8988T (cell line): ENCODE measurements around the gene TCF7.

ENCODE experiments used
- DNase-seq: peaks from one replicate; pipeline ENCODE4 v3.0.0; 2011

TCF7 gene

GRCh38 chr5:134091626-134092121 is 22.8 kb upstream of the TCF7 start:
- no peak for DNase-seq

DNA sequence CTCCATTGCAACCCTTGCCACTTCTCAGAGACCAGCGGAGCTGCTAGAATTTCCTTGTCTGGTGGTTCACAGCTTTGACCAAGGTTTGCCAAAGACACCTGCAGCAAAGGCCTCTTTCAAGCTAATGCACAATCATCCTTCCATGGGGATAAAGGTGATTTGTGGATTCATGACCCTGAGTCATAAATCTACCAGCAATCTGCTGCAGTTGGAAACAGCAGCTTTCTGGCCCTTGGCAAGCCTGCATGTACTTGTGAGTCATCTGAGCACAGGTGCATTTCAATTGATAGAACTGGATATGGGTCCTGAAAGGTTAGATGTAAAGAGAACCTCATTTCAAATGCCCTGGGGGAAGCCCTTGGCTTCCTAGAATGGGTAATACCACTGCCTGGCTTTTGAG is 21.6 kb upstream of the TCF7 start:
- no peak for DNase-seq

GRCh38 chr5:134093351-134093750 is 21.1 kb upstream of the TCF7 start:
- DNase-seq, result no peak

- DNase-seq, result no peak
These were observed 19.2 kb upstream of the TCF7 start for GRCh38 chr5:134095293-134095692.

- DNase-seq, result no peak
These were observed 18.4 kb upstream of the TCF7 start for GRCh38 chr5:134095887-134096589.

DNA sequence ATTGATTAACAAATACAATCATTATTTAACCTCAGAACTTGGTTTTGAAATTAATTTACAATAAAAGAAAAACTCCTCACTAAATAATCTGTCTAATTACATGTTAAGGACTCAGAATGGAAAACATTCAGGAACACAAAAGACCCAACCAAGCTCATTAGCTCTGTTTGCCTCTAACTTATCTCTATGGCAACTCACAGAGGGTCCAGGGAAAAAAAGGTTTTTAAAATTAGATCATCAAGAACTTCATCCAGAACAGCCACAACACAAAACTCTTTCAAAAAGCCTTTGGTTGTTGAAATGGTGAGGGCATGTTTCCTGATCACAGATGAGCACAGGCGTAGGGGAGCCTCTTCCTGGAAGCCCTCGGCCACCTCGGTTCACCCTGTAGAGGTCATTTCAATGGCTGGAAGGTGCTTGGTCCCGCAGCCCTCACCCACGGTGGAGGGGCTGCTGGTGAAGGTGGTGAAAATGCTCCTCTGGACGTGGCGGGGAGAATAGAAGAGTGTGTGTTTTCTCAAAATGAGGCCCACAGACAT is 17.2 kb upstream of the TCF7 start:
- DNase-seq, result no peak

DNA sequence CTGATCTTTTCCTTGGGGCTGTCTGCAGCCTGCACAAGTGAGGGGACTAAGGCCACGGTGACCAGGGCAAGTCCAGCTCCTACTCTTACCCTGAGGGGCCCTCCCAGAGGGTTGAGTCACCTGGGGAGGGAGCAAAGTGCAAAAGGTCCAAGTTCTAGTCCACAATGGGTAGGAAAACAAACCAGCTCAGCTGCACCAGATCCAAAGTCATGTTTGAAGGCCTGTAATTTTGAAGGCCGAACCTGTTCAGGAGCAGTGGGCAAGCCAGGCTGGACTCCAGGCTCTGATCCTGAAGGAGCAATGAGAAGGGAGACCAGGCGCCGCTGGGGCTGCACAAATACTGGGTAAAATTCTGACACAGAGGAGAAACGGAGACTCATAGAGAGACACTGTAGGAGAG is 15.8 kb upstream of the TCF7 start:
- no peak for DNase-seq

GRCh38 chr5:134099288-134099872 is 15.1 kb upstream of the TCF7 start:
- DNase-seq, result no peak

- no peak for DNase-seq
These were observed 14.6 kb upstream of the TCF7 start for GRCh38 chr5:134099939-134100282.

- no peak for DNase-seq
These were observed 14.0 kb upstream of the TCF7 start for GRCh38 chr5:134100283-134101091.

DNA sequence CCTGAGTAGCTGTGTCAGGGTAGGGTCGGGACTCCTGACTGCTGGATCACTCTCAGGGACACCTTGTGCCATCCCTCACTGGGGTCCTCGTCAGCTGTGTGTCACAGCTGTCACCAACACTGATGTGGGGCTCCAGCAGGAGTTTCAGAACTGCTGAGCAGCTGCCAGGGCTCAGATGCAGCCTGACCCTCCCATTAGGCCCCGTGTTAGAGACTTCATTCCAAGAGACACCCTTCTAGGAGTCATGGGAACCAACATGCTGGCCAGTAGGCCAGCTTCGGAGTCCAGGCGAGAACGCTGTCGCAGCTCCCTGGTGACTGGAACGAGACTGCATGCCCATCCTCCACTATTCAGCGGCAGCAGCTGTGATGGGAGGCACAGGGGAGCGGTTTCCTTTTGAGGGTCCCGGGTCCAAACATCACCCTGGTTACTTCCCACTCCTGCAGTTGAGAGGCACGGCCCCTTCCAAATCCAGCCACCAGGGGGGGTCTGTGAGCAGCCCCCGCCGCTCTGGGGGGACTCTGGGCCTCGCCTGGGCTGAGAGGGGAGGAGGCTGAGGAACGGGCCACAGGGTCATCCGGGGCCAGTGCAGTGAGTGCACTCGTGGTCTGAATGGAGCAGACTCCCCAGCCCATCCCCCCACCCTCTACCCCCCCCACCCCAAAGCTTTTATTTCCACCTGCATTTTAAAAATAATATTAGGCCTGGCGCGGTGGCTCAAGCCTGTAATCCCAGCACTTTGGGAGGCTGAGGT is 12.6 kb upstream of the TCF7 start:
- peak; percentile 87 for DNase-seq

DNA sequence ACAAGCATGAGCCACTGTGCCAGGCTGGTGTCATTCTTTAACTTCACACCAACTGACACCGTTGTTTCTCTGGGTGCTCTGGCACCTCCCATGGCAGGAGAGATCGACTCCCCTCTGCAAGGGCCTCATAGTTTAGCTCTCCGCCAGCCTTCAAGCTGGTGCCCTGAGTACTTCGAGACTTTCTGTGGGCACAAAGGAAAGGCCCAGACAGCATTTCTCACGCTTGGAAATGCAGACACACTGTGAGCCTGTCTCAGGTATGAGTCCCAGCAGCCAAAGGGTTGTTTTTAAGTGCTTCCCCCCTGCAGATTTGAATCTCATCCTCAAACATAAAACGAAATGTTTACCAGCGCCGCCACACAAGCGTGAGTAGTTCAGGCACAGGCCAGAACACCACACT is 11.1 kb upstream of the TCF7 start:
- DNase-seq, result no peak

DNA sequence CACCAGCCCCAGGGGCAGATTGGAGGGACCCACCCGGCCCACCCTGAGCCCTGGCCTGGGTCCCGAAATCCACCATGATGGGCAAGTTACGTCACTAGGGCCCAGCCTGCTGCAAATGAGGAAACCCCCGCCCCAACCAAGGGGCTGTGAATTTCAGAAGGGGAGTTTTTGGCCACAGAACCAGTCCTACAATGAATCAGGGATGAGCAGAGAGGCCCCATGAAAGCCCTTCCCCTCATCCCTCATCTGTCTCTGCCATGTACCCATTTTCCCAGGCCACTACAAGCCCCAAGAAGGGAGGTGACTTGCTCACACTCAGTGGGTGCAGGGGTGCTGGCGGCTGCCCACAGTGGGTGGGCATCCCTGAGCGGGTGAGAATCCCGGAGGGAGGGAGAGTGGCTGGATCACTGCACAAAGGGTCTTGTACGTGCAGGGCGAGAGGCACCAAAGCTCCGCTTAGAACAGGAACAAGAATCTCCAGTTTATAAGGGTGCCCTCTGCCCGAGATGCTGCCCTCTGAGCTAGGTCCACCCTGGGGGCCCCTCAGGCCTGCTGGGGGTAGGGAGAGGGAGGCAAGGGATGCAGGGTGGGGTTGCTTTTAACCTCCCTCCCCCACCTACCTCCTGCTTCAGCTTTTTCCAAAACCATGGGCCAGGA is 10.4 kb upstream of the TCF7 start:
- DNase-seq, result no peak

- no peak for DNase-seq
These were observed 7.3 kb upstream of the TCF7 start for GRCh38 chr5:134106991-134107701.

GRCh38 chr5:134107779-134108178 is 6.7 kb upstream of the TCF7 start:
- DNase-seq, result no peak

DNA sequence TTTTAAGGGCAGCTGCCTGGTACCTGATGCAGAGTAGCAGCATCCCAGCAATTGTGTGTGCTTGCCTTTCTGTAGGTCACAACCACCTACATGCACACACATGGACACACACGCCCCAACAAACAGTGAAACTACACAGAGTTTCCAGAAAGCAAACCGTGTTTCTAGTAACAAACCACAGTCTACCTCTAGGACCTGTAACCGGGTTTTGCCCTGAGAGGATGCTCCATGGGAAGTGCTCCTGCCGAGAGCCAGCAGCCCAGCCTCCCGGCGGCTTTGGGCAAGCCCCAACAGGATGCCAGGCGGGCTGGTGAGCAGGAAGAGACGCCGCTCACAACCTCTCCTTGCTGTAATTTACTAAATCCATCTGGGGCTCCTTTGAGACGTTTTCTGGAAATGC is 4.1 kb upstream of the TCF7 start:
- DNase-seq, result no peak

- no peak for DNase-seq
These were observed 2.5 kb upstream of the TCF7 start for GRCh38 chr5:134111741-134112647.

DNA sequence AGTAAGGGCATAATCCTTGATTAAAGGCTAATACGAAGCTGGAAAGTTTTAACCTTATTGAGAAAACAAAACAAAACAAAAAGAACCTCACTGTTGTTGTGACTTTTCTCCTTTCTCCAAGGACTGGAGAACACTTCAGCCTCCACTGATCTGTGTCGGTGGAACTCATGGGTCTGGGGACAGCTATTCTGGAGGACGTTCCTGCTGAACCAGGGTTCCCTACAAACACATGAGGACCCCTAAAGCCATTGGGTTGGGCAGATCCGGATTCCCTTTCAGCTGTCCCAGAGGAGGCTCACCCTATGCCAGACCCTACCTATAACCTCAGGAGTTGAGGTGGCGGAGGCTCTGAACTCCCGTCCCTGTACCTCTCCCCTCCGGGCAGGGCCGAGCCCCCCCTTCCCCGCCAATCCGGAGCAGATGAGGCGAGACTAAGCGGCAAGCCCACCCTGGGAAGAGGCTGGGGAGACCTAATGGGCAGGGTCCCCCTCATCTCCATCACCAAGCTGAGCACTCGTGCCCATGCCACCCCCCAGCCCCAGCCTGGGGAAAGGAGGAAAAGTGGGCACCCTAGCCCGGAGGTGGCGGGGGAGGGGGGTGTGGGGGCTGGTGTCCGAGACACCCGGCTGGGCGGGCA is 1.6 kb upstream of the TCF7 start:
- DNase-seq, result no peak

DNA sequence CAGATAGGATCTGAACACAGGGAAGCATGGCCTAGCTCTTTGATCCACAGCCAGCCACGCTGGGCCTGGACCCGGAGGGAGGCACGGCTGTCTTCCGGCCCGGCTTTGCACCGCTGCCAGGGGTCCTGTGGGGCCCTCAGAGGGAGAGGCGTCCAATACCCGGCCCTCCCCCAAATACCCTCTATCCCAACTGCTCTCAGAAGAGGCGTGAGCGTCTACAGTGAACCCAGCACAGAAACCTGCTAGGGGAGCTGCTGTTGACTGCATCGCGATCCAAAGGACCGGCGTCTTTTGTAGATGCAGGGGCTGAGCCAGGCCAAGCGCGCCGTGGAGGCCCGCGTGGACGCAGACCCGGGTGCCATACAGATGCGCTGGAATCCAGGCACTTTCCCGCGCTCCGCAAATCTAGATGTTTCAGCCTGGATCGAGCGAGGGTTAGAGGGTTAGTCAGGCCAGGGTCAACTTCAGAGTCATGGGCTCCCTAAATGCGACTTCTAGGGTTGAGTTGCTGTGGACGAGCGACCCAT is 1.1 kb upstream of the TCF7 start:
- DNase-seq, result no peak
